Measurements from ENCODE around the gene FNDC3B. TPM values are rescaled to one million over a fixed set of nuclear protein-coding genes. Genes with fewer than 3 reads are reported as not detected.

The FNDC3B gene
- total and polyA plus RNA-seq, 4 donors: 23.3 to 74.2 (median 32.9) TPM

DNA sequence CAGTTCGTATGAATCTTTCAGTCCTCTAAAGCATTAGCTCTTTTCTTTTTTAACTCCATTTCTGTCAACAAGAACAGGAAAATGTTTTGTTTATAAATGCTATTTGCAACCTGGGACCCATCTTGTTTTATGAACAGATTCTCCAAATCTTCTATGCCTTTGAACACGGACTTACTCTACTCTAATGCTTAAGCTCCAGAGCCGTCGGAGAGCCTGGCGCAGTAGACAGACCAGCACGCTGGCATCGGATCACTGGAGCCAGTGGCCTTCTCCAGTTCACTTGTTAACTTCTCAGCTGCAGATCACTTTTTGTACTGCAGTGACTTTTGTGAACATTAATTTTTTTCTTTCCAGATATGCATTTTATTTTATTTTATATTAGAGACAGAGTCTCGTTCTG is 286.1 kb downstream of the FNDC3B start:
- Histone ChIP-seq H3K36me3 (ENCODE audit: control insufficient read depth in 4 of 4, insufficient read depth in 3 of 4, low read depth in 1 of 4, low read length in 3 of 4) (peaks cover 4 to 41% (median 20%) of the 10 kb centered on the region in 4 donors), H3K4me3 (ENCODE audit: low read depth in 1 of 3, low read length in 3 of 3) (no peak overlapping the region), H3K9ac (ENCODE audit: low read depth in 1 of 2, low read length in 2 of 2) (no peak overlapping the region), H3K9me3 (ENCODE audit: control insufficient read depth in 4 of 4, low read length in 3 of 4) (no peaks in the 10 kb centered on the region), H3K27me3 (ENCODE audit: control insufficient read depth in 4 of 4, insufficient read depth in 4 of 4, low read length in 3 of 4) (no peaks in the 10 kb centered on the region), H3K4me1 (ENCODE audit: control insufficient read depth in 4 of 4, insufficient read depth in 4 of 4, low read length in 3 of 4) (peaks cover 2 to 16% (median 13%) of the 10 kb centered on the region in 4 donors), H3K27ac (ENCODE audit: low read depth in 1 of 2, low read length in 2 of 2) (no peak overlapping the region)
- 92% methylated on average over 8 of the region's 8 CpGs for WGBS
- no peak for DNase-seq (ENCODE audit: low spot score)
- TF ChIP-seq, protein P1, sequence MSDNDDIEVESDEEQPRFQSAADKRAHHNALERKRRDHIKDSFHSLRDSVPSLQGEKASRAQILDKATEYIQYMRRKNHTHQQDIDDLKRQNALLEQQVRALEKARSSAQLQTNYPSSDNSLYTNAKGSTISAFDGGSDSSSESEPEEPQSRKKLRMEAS (IDR thresholded peaks at IDR 0.05): no peak
- TF ChIP-seq SP1 (IDR thresholded peaks at IDR 0.05) (no peak), HNF4A (conservative IDR thresholded peaks at IDR 0.05) (no peak), RXRA (IDR thresholded peaks at IDR 0.05) (no peak), NR2F2 (IDR thresholded peaks at IDR 0.05) (no peak), JUND (IDR thresholded peaks at IDR 0.05) (no peak), HNF4G (IDR thresholded peaks at IDR 0.05) (no peak), TAF1 (conservative IDR thresholded peaks at IDR 0.05) (no peak), EGR1 (IDR thresholded peaks at IDR 0.05; ENCODE audit: low read depth in 2 of 2) (no peak), YY1 (IDR thresholded peaks at IDR 0.05) (no peak), RAD21 (IDR thresholded peaks at IDR 0.05) (no peak), FOXA2 (IDR thresholded peaks at IDR 0.05) (no peak)
- TF ChIP-seq, protein P2, sequence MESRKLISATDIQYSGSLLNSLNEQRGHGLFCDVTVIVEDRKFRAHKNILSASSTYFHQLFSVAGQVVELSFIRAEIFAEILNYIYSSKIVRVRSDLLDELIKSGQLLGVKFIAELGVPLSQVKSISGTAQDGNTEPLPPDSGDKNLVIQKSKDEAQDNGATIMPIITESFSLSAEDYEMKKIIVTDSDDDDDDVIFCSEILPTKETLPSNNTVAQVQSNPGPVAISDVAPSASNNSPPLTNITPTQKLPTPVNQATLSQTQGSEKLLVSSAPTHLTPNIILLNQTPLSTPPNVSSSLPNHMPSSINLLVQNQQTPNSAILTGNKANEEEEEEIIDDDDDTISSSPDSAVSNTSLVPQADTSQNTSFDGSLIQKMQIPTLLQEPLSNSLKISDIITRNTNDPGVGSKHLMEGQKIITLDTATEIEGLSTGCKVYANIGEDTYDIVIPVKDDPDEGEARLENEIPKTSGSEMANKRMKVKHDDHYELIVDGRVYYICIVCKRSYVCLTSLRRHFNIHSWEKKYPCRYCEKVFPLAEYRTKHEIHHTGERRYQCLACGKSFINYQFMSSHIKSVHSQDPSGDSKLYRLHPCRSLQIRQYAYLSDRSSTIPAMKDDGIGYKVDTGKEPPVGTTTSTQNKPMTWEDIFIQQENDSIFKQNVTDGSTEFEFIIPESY (IDR thresholded peaks at IDR 0.05): no peak
- TF ChIP-seq, protein P3, sequence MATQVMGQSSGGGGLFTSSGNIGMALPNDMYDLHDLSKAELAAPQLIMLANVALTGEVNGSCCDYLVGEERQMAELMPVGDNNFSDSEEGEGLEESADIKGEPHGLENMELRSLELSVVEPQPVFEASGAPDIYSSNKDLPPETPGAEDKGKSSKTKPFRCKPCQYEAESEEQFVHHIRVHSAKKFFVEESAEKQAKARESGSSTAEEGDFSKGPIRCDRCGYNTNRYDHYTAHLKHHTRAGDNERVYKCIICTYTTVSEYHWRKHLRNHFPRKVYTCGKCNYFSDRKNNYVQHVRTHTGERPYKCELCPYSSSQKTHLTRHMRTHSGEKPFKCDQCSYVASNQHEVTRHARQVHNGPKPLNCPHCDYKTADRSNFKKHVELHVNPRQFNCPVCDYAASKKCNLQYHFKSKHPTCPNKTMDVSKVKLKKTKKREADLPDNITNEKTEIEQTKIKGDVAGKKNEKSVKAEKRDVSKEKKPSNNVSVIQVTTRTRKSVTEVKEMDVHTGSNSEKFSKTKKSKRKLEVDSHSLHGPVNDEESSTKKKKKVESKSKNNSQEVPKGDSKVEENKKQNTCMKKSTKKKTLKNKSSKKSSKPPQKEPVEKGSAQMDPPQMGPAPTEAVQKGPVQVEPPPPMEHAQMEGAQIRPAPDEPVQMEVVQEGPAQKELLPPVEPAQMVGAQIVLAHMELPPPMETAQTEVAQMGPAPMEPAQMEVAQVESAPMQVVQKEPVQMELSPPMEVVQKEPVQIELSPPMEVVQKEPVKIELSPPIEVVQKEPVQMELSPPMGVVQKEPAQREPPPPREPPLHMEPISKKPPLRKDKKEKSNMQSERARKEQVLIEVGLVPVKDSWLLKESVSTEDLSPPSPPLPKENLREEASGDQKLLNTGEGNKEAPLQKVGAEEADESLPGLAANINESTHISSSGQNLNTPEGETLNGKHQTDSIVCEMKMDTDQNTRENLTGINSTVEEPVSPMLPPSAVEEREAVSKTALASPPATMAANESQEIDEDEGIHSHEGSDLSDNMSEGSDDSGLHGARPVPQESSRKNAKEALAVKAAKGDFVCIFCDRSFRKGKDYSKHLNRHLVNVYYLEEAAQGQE (IDR thresholded peaks at IDR 0.05): no peak
- TF ChIP-seq, protein P4, sequence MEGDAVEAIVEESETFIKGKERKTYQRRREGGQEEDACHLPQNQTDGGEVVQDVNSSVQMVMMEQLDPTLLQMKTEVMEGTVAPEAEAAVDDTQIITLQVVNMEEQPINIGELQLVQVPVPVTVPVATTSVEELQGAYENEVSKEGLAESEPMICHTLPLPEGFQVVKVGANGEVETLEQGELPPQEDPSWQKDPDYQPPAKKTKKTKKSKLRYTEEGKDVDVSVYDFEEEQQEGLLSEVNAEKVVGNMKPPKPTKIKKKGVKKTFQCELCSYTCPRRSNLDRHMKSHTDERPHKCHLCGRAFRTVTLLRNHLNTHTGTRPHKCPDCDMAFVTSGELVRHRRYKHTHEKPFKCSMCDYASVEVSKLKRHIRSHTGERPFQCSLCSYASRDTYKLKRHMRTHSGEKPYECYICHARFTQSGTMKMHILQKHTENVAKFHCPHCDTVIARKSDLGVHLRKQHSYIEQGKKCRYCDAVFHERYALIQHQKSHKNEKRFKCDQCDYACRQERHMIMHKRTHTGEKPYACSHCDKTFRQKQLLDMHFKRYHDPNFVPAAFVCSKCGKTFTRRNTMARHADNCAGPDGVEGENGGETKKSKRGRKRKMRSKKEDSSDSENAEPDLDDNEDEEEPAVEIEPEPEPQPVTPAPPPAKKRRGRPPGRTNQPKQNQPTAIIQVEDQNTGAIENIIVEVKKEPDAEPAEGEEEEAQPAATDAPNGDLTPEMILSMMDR (IDR thresholded peaks at IDR 0.05; ENCODE audit: low read depth, low read length, missing input control): no peak
- TF ChIP-seq, protein P5, sequence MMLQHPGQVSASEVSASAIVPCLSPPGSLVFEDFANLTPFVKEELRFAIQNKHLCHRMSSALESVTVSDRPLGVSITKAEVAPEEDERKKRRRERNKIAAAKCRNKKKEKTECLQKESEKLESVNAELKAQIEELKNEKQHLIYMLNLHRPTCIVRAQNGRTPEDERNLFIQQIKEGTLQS (IDR thresholded peaks at IDR 0.05): no peak

DNA sequence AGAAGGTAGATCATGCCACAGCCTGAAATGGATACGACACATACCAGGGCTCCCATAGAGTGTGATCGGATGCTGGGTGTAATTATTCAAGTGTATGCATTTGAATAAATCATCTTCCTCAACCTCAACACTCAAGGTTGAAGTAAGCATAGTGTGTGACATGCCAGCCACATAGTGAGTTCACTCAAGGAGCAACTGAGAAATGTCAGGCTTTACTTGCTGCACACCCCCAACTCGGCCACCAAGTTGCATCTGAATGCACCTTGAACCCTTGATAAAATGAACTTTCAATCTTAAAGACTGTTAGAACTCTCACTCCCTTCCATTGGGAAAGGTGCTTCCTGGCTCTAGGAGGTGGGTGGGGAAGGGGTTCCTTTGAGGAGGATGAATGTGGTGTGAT is 287.6 kb downstream of the FNDC3B start:
- no peak overlapping the region for H3K9ac ChIP-seq (ENCODE audit: low read depth in 1 of 2, low read length in 2 of 2)
- 96% methylated on average over 3 of the region's 3 CpGs for WGBS
- H3K27me3 ChIP-seq (ENCODE audit: control insufficient read depth in 4 of 4, insufficient read depth in 4 of 4, low read length in 3 of 4): no peaks in the 10 kb centered on the region
- H3K36me3 ChIP-seq (ENCODE audit: control insufficient read depth in 4 of 4, insufficient read depth in 3 of 4, low read depth in 1 of 4, low read length in 3 of 4): peaks cover 5 to 49% (median 31%) of the 10 kb centered on the region in 4 donors
- DNase-seq (ENCODE audit: low spot score): no peak
- no peak overlapping the region for H3K4me3 ChIP-seq (ENCODE audit: low read depth in 1 of 3, low read length in 3 of 3)
- H3K4me1 ChIP-seq (ENCODE audit: control insufficient read depth in 4 of 4, insufficient read depth in 4 of 4, low read length in 3 of 4): peaks cover 2 to 16% (median 13%) of the 10 kb centered on the region in 4 donors
- H3K27ac ChIP-seq (ENCODE audit: low read depth in 1 of 2, low read length in 2 of 2): no peak overlapping the region
- H3K9me3 ChIP-seq (ENCODE audit: control insufficient read depth in 4 of 4, low read length in 3 of 4): no peaks in the 10 kb centered on the region
- TF ChIP-seq, protein P4 (IDR thresholded peaks at IDR 0.05; ENCODE audit: low read depth, low read length, missing input control): no peak
- TF ChIP-seq JUND (IDR thresholded peaks at IDR 0.05) (no peak), EGR1 (IDR thresholded peaks at IDR 0.05; ENCODE audit: low read depth in 2 of 2) (no peak), NR2F2 (IDR thresholded peaks at IDR 0.05) (no peak), SP1 (IDR thresholded peaks at IDR 0.05) (no peak), FOXA1 (IDR thresholded peaks at IDR 0.05) (no peak), RAD21 (IDR thresholded peaks at IDR 0.05) (no peak), HNF4A (conservative IDR thresholded peaks at IDR 0.05) (no peak), YY1 (IDR thresholded peaks at IDR 0.05) (no peak), FOXA2 (IDR thresholded peaks at IDR 0.05) (no peak)
- TF ChIP-seq, protein P5 (IDR thresholded peaks at IDR 0.05): no peak
- TF ChIP-seq, protein P2 (IDR thresholded peaks at IDR 0.05): no peak

Data from liver (tissue), 9 donors.